ENCODE results near the gene CAMK2D. TPM values are rescaled to one million over a fixed set of nuclear protein-coding genes. Genes with fewer than 3 reads are reported as not detected.

Gene CAMK2D
- total and polyA plus RNA-seq, 2 donors from 2014 or later: 9.1 to 34.7 TPM

- Histone ChIP-seq H3K4me3 (ENCODE audit: low read length in 3 of 3) (peak overlapping the region; percentile 62 to 93 (median 71)), H3K9me3 (ENCODE audit: control insufficient read depth in 2 of 3, insufficient read depth in 1 of 3, low read length in 3 of 3) (no peaks in the 10 kb centered on the region), H3K27ac (ENCODE audit: low read depth in 2 of 2, low read length in 2 of 2) (peak overlapping the region; percentile 98 to 99), H3K36me3 (ENCODE audit: control insufficient read depth in 2 of 3, insufficient read depth in 3 of 3, low read length in 3 of 3) (no peaks in the 10 kb centered on the region), H3K9ac (ENCODE audit: low read length in 3 of 3) (peak overlapping the region; percentile 4 to 94 (median 67)), H3K27me3 (ENCODE audit: control insufficient read depth, insufficient read depth, low read length) (no peaks in the 10 kb centered on the region), H3K4me1 (ENCODE audit: control insufficient read depth in 2 of 3, insufficient read depth in 2 of 3, low read depth in 1 of 3, low read length in 3 of 3) (peaks cover 0 to 5% (median 0%) of the 10 kb centered on the region in 3 donors)
- no peak for FAIRE-seq
- DNase-seq: no peak
- intact Hi-C loops (cut with DNase I): no loop called here
- TF ChIP-seq, protein P1, sequence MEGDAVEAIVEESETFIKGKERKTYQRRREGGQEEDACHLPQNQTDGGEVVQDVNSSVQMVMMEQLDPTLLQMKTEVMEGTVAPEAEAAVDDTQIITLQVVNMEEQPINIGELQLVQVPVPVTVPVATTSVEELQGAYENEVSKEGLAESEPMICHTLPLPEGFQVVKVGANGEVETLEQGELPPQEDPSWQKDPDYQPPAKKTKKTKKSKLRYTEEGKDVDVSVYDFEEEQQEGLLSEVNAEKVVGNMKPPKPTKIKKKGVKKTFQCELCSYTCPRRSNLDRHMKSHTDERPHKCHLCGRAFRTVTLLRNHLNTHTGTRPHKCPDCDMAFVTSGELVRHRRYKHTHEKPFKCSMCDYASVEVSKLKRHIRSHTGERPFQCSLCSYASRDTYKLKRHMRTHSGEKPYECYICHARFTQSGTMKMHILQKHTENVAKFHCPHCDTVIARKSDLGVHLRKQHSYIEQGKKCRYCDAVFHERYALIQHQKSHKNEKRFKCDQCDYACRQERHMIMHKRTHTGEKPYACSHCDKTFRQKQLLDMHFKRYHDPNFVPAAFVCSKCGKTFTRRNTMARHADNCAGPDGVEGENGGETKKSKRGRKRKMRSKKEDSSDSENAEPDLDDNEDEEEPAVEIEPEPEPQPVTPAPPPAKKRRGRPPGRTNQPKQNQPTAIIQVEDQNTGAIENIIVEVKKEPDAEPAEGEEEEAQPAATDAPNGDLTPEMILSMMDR (IDR thresholded peaks at IDR 0.05; ENCODE audit: borderline replicate concordance, extremely low read depth, insufficient read depth): no peak
Measured at GRCh38 chr4:113763029-113763285, 1.4 kb upstream of the CAMK2D start.

DNA sequence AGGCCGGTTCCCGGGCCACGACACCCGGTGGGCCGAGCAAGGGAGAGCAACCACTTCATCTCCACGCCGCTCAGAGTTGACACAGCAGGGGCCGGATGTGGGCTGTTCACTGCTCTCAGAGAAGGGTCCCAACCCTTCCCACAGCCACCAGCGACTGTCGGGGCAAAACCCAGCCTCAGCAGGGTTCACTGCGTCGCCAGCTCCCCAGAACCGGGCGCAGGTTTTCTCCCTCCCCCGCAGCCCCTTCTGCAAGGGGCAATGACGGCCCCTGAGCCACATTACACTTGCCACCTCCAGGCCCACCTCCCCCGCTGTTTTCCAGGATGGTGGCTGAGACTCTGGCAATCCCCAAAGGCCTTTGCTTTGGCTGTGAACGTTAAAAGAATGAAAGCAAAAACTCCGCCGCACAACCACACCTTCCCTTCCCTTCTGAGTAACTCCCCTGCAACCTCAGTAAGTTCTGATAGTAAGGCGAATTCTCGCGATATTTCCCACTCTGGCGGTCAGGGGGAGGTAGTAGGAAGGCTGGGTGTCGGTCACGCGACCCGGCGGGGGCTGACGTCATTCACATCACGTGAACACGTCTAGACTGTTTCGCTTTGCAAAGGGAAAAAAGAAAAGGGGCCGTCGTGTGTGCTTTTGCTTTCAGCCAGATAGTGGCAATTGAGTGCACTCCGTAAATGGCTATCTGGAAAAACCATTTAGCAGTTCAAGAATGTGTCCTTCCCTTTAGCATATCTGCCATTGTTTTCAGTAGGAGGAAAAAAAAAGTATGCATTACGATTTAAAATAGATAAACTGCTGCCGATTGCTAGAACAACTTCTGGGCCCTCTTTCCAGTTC is 869 bp upstream of the CAMK2D start:
- H3K27me3 ChIP-seq (ENCODE audit: control insufficient read depth, insufficient read depth, low read length): no peaks in the 10 kb centered on the region
- peak overlapping the region; percentile 62 to 93 (median 71) for H3K4me3 ChIP-seq (ENCODE audit: low read length in 3 of 3)
- peak overlapping the region; percentile 98 to 99 for H3K27ac ChIP-seq (ENCODE audit: low read depth in 2 of 2, low read length in 2 of 2)
- DNase-seq (peak; percentile 99 to 100 (median 100)), FAIRE-seq (peak; percentile 98)
- no peaks in the 10 kb centered on the region for H3K9me3 ChIP-seq (ENCODE audit: control insufficient read depth in 2 of 3, insufficient read depth in 1 of 3, low read length in 3 of 3)
- peaks cover 0 to 2% (median 0%) of the 10 kb centered on the region in 3 donors for H3K36me3 ChIP-seq (ENCODE audit: control insufficient read depth in 2 of 3, insufficient read depth in 3 of 3, low read length in 3 of 3)
- peak overlapping the region; percentile 87 to 98 (median 94) for H3K9ac ChIP-seq (ENCODE audit: low read length in 3 of 3)
- peaks cover 0 to 5% (median 0%) of the 10 kb centered on the region in 3 donors for H3K4me1 ChIP-seq (ENCODE audit: control insufficient read depth in 2 of 3, insufficient read depth in 2 of 3, low read depth in 1 of 3, low read length in 3 of 3)
- TF ChIP-seq, protein P1 (IDR thresholded peaks at IDR 0.05; ENCODE audit: borderline replicate concordance, extremely low read depth, insufficient read depth): peak; percentile 5
- intact Hi-C loops (cut with DNase I): no loop called here

- Histone ChIP-seq H3K27ac (ENCODE audit: low read depth in 2 of 2, low read length in 2 of 2) (peak overlapping the region; percentile 98 to 99), H3K9ac (ENCODE audit: low read length in 3 of 3) (peak overlapping the region; percentile 54 to 98 (median 87)), H3K4me1 (ENCODE audit: control insufficient read depth in 2 of 3, insufficient read depth in 2 of 3, low read depth in 1 of 3, low read length in 3 of 3) (peaks cover 0 to 5% (median 0%) of the 10 kb centered on the region in 3 donors), H3K4me3 (ENCODE audit: low read length in 3 of 3) (peak overlapping the region; percentile 62 to 92 (median 71)), H3K9me3 (ENCODE audit: control insufficient read depth in 2 of 3, insufficient read depth in 1 of 3, low read length in 3 of 3) (no peaks in the 10 kb centered on the region), H3K27me3 (ENCODE audit: control insufficient read depth, insufficient read depth, low read length) (no peaks in the 10 kb centered on the region), H3K36me3 (ENCODE audit: control insufficient read depth in 2 of 3, insufficient read depth in 3 of 3, low read length in 3 of 3) (peaks cover 0 to 4% (median 0%) of the 10 kb centered on the region in 3 donors)
- intact Hi-C loops (cut with DNase I): no loop called here
- TF ChIP-seq, protein P1 (IDR thresholded peaks at IDR 0.05; ENCODE audit: borderline replicate concordance, extremely low read depth, insufficient read depth): no peak
- no peak for FAIRE-seq
- peak; percentile 77 to 95 (median 85) for DNase-seq
Measured at GRCh38 chr4:113760795-113761619, 531 bp downstream of the CAMK2D start.
